Middle frontal gyrus (tissue), 1 donor: Measurements from ENCODE around the gene PPP1R26.
"Not testable (repeated sequence)": the region's sequence is repeated elsewhere in the genome, so short reads cannot be mapped to it uniquely, and the experiment has no call there.

Experiments
- DNase-seq: peaks from one replicate; pipeline ENCODE4 v3.0.0-alpha.2; 2015; ENCODE audit warnings: low spot score; ENCODE audit errors: extremely low spot score

PPP1R26 gene, protein sequence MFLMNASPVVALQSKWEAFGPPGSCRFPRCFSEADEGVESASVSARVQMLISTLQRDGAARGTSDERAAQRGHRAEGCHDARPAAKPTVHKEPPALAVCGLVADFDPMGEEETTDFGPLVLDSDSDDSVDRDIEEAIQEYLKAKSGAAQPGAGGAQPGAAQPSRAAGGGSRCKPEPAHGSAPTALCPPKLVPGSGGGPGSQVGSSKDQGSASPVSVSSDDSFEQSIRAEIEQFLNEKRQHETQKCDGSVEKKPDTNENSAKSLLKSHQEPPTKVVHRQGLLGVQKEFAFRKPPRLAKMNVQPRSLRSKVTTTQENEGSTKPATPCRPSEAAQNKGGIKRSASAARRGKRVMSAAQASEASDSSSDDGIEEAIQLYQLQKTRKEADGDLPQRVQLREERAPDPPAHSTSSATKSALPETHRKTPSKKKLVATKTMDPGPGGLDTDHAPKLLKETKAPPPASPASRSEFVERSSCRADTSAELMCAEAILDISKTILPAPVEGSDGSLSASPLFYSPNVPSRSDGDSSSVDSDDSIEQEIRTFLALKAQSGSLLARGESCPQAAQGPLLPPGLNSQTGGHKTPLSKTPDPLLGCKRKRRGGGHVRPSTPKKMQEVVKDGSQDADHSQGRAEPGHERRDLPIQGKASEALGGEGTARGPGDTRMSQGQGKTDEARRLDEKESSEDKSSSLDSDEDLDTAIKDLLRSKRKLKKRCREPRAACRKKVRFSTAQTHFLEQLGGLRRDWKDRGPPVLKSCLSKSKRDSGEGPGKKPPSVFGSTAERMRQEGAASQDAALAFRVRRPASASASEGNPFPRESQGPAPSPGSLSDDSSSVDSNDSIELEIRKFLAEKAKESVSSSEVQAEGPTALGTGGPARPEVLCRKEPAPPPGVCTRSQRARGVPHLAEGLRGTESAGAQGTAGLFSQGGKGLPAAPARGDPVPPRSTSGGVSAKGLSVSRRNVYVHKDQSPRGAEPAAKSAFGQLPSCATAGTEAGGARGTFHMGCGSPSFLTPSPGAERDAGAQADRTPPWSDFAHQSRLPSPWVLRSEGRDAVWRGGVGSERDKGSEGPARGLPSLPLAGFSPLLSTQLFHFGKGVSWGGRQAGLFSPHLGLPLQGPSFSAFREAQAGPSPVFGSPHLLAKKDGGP (N-terminal part only)

GRCh38 chr9:135479469-135480052, at the start of gene PPP1R26:
PPP1R26 (plus strand) TSS chr9:135479782; CDS start chr9:135484511, 4,729 bp downstream.
- no peak for DNase-seq

DNA sequence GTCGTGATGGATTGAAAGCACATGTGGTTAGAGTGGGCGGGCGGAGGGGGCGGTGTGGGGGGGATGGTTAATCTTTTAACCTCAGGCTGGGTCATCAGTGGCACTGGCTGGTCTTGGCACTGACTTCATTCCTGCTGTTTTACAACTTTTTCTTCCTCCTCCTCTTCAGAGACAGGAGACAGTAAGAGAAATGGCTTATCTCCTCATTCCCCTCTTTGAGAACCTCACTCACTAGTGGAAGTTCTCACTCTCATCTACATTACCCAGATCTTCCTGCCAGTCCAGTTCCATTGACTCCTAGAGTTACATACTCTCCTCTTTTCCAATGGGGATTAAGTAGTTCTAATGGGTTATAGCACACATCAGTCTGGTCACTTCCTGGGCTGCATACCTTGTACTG, 42.3 kb upstream of the PPP1R26 start:
- DNase-seq, result no peak

DNA sequence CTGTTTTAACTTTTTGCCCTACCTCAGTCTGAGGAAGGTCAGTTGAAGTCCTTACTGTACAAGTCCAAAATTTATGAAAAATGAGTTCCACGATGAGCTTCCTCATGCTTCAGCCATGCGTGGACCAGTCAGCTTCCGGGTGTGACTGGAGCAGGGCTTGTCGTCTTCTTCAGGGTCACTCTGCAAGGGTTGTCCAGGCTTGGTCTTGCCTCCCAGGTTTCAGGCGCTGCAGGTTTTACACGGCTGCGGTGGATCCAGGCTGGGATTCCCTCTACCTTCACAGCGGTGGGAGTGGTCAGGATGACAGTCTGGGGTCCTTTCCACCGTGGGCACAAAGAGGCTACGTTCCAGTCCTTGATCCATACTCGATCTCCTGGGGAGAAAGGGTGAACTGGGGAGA, 41.9 kb upstream of the PPP1R26 start:
- not testable (repeated sequence) for DNase-seq

- DNase-seq, result not testable (repeated sequence)
Measured at GRCh38 chr9:135438581-135439232, 40.9 kb upstream of the PPP1R26 start.

DNA sequence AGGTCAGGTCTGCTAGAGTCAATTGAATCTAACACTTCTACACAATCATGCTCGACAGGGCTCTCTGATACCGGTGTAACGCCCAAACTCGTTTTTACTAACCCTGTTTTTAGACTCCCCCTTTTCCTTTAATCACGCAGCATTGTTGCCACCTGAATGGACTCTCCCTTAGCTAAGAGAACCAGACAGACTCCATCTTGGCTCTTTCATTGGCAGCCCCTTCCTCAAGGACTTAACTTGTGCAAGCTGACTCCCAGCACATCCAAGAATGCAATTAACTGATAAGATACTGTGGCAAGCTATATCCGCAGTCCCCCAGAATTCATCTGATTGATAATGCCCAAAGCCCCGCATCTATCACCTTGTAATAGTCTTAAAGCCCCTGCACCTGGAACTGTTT, 40.1 kb upstream of the PPP1R26 start:
- DNase-seq, result not testable (repeated sequence)

DNA sequence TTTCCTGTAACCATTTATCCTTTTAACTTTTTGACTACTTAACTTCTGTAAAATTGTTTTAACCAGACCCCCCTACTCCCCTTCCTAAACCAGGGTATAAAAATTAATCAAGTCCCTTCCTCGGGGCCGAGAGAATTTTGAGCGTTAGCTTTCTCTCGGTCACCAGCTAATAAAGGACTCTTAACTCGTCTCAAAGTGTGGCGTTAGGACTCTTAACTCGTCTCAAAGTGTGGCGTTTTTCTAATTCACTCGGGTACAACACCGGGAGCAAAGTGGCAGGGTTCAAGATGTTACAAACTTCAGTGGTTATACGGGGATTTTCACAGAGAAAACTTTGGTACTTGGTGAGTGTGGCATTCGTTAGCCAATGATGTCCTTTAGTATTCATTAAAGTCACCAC, 39.7 kb upstream of the PPP1R26 start:
- no peak for DNase-seq

DNA sequence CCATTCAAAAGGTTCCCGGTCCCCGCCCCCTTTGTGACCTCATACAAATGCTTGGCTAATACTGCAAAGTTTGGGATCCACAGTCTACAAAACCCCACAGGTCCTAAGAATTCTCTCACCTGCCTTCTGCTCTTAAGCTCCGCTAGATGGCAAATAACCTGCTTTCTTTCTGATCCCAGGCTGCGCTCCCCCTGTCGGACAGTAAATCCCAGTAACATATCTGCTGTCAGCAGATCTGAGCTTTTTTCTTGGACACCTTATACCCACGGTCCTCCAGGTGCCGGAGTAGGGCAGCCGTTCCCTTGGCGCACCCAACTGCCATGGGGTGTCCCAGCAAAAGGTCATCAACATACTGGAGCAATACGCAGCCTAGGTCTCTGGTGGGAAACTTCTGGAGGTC, 39.0 kb upstream of the PPP1R26 start:
- no peak for DNase-seq

DNA sequence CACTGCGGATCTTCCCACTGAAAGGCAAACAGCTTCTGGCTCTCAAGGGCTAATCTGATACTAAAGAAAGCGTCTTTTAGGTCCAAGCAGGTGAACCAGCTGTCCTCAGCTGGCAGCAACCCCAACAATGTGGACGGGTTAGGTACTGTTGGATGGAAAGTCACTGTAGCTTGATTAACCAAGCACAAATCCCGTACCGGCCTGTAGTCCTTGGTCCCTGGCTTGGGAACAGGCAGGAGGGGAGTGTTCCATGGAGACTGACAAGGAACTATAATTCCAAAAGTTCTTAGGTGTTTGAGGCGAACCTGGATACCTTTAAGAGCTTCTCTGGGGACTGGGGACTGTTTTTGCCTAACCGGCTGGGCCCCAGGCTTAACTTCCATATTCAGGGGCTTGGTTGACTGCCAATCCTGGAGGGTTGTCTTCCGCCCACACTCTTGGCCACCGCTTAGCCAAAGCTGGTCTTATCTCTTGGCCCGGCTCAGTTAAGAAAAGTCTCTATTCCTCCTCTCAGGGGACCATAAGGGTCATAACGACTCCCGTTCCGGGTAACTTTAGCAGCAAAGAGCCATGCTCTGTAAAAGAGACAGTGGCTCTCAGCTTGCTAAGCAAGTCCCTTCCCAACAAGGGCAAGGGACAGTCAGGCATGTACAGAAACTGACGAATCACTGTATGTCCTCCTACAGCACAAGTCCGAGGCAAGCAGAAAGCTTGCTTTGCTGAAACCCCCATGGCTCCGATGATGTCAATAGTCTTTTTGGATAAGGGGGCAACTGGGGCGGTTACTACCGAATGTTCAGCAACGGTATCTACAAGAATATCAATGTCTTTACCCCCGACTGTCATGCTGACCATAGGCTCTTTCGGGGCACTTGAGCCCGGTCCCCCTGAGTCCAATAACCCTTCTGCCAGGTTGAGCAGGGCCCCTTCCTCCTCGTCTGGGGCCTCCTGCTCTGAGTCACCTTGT, 38.2 kb upstream of the PPP1R26 start:
- DNase-seq, result not testable (repeated sequence)

- no peak for DNase-seq
Measured at GRCh38 chr9:135442075-135442474, 37.5 kb upstream of the PPP1R26 start.

DNA sequence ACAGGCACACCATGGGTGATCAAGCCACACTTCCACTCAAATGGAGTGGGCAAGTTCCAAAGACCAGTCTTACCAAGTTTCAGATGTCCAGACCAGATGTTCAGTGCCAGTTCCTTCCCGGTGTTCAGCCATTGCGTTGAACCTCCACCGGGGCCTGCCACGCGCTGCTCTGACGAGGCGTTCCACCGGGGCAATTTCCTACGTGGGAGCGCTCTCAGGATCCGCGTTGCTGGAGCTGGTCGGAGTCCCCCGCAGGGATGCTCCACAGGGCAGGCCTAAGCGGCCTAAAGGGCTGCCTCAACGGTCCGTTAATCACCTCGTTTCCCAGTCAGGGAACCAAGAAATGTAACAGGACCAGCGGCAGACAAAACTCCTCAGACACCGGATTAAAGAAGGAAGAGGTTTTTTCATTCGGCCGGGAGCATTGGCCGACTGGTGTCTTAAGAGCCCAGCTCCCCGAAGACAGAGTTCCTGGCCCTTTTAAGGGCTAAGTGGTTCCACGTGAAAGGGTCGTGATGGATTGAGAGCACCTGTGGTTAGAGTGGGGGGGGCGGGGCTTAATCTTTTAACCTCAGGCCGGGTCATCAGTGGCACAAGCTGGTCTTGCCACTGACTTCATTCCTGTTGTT, 35.7 kb upstream of the PPP1R26 start:
- DNase-seq, result no peak

DNA sequence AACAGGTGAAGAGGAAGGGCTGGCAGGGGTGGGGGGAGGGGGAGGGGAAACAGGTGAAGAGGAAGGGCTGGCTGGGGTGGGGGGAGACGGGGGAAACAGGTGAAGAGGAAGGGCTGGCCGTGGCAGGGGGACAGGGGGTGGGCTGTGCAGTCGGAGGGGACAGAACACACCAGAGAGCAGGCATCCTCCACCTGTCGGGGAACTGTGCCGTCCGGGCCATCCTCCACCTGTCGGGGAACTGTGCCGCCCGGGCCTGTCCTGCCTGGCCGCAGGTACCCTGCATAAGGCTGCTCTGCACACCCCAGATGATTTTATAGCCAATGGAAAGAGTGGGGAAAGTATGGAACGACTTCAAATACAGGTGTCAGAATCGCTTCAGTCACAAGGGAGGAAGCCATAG, 32.5 kb upstream of the PPP1R26 start:
- DNase-seq, result no peak

DNA sequence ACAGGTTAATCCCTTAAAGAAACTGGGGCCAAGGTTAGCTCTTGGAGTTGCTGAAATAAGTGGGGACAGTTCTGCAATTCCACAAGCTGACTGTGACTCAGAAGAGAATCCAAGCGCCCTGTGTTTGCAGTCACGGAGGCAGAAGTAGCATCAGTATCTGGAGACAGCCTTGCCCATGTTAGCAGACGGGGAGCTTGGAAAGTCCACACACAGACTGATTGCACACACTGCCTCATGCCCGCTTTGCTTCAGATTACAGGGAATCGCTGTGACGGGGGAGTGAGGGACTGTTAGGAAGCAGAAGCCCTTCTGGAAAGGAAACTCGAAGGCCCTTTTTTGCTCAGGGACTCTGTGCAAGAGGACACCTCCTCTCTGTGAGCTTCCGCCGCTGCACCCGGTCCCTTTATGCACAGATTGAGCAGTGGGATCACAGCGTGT, 30.9 kb upstream of the PPP1R26 start:
- DNase-seq, result peak; percentile 56

DNA sequence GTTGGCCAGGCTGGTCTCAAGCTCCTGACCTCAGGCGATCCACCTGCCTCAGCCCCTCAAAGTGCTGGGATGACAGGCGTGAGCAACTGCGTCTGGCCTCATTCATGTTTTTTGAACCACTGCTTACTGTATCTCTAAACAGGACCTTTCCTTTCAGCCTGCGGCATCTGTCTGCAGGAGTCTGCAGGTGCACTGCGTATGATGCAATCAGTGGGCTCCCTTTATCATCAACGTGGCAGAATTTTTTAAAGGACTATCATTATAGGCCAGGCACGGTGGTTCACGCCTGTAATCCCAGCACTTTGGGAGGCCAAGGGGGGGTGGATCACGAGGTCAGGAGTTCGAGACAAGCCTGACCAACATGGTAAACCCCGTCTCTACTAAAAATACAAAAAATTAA, 30.1 kb upstream of the PPP1R26 start:
- not testable (repeated sequence) for DNase-seq

- DNase-seq, result no peak
Measured at GRCh38 chr9:135450956-135451355, 28.6 kb upstream of the PPP1R26 start.

- DNase-seq, result not testable (repeated sequence)
Measured at GRCh38 chr9:135451909-135452308, 27.7 kb upstream of the PPP1R26 start.

DNA sequence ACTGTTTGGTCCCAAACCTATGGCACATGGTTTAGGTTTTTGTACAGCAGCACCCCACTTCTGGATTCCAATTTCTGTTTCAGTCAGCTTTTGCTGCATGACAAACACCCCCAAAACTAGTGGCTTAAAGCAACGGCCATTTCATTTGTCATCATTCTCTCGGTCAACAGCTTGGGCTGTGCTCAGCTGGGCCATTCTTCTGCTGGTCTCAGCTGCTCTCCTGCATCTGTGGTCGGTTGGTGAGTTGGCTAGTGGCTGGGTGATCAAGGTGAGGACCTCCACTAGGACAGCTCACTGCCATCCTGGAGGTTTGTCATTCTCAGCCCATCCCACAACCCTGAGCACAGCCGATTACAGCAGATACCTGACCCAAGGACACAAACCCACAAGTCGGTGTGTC, 24.8 kb upstream of the PPP1R26 start:
- DNase-seq, result no peak

DNA sequence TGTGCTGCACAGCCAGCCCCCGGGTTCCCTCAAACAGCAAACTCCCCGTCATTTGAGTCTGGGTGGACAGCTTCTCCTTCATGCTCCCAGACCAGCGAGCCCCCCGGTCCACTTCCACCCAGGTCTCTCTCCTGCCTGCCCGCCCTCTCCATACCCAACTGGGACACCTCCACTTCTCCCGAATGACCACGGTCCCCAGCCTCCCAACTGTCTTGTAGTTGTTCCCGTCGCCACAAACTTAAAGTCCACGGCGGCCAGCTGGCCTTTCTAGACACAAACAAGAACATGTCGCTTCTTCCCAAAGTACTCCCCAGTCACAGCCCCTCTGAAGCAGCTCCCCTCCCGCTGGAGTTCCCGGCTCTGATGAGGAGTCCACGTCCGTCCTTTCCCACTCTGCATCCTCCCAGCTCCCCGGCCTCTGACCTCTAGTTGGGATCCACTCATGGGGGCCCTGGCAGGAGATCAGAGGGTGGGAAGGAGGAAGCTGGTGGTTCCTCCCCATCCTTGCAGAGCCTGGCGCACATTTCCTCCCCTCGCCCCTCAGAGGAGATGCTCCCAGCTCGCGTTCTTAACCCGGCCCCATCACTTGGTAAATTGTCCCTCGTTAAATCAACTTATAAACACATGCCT, 24.1 kb upstream of the PPP1R26 start:
- no peak for DNase-seq

- no peak for DNase-seq
Measured at GRCh38 chr9:135456436-135457104, 23.0 kb upstream of the PPP1R26 start.
